GM12878 (cell line): ENCODE measurements around the gene PARPBP.

ENCODE experiments used
- CEBPB ChIP-seq, 2 experiments: fragments of 150-350 bp in 1 of 2; IDR thresholded peaks; 2 replicates each; pipeline ENCODE4 v1.6.1; 2012 to 2014; ENCODE audit warnings: low read depth in 2 of 2, low read length in 2 of 2, borderline replicate concordance in 1 of 2, inconsistent platforms in 1 of 2
- CREM ChIP-seq: IDR thresholded peaks from 2 replicates; pipeline ENCODE4 v1.6.1; 2014; ENCODE audit warnings: antibody characterized with exemption, low read depth
- EZH2 ChIP-seq: IDR thresholded peaks from 2 replicates; pipeline ENCODE4 v1.6.1; 2012; ENCODE audit warnings: low read depth, mild to moderate bottlenecking, control low read depth, inconsistent platforms, low read length, borderline replicate concordance; ENCODE audit not compliant: control insufficient read depth
- GABPA ChIP-seq: IDR thresholded peaks from 2 replicates; pipeline ENCODE4 v1.6.1; 2014; ENCODE audit warnings: antibody characterized with exemption, low read depth, mild to moderate bottlenecking, inconsistent platforms
- NFYA ChIP-seq: IDR thresholded peaks from 2 replicates; pipeline ENCODE4 v1.6.1; 2011; ENCODE audit warnings: low read depth, mild to moderate bottlenecking, low read length, improper control_type of control experiment, borderline replicate concordance
- POLR2A ChIP-seq: IDR thresholded peaks from 2 replicates; pipeline ENCODE4 v1.6.1; 2011; ENCODE audit warnings: low read depth, mild to moderate bottlenecking, low read length
- SIX5 ChIP-seq: IDR thresholded peaks from 2 replicates; pipeline ENCODE4 v1.6.1; 2011; ENCODE audit warnings: mild to moderate bottlenecking, low read depth, low read length, moderate library complexity; ENCODE audit not compliant: severe bottlenecking
- SP1 ChIP-seq: IDR thresholded peaks from one replicate; pipeline ENCODE4 v1.6.1; 2011; ENCODE audit warnings: low read depth, low read length
- SREBF2 ChIP-seq: IDR thresholded peaks from 2 replicates; pipeline ENCODE4 v1.6.1; 2012; ENCODE audit warnings: mild to moderate bottlenecking, low read length
- YBX1 ChIP-seq: fragments of 450-650 bp; IDR thresholded peaks from 2 replicates; pipeline ENCODE4 v1.6.1; 2016; ENCODE audit warnings: antibody characterized with exemption
- TF ChIP-seq, protein P1 (sequence below), 3 experiments: IDR thresholded peaks in 2 of 3; conservative IDR thresholded peaks in 1 of 3; 2 replicates each; pipeline ENCODE4 v1.5.1; 2011; ENCODE audit warnings: low read depth in 3 of 3, low read length in 3 of 3, mild to moderate bottlenecking in 3 of 3, control low read depth in 2 of 3, moderate library complexity in 2 of 3, inconsistent platforms in 1 of 3, mixed read lengths in 1 of 3; ENCODE audit not compliant: control insufficient read depth in 2 of 3, insufficient read depth in 1 of 3; ENCODE audit errors: extremely low read depth in 1 of 3
- TF ChIP-seq, protein P2 (sequence below): IDR thresholded peaks from 2 replicates; pipeline ENCODE4 v1.6.1; 2011; ENCODE audit warnings: low read depth, low read length, improper control_type of control experiment, borderline replicate concordance
- TF ChIP-seq, protein P3 (sequence below): fragments of 450-650 bp; formaldehyde crosslinking; IDR thresholded peaks from 2 replicates; pipeline ENCODE4 v1.5.0; 2022; ENCODE audit warnings: mild to moderate bottlenecking, missing genetic modification characterization

DNA sequence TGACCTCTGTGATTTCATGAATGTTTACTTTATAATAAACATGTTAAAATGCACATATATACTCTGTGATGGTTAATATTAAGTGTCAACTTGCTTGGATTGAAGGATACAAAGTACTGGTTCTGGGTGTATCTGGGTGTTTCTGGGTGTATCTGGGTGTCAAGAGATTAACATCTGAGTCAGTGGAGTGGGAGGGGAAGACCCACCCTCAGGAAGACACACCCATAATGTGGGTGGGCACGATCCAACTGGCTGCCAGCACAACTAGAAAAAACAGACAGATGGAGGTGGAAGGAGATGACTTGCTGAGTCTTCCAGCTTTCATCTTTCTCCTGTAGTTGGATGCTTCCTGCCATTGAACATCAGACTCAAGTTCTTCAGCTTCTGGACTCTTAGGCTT, 12.0 kb upstream of the PARPBP start:
- no peak for TF ChIP-seq POLR2A
- TF ChIP-seq, protein P1, sequence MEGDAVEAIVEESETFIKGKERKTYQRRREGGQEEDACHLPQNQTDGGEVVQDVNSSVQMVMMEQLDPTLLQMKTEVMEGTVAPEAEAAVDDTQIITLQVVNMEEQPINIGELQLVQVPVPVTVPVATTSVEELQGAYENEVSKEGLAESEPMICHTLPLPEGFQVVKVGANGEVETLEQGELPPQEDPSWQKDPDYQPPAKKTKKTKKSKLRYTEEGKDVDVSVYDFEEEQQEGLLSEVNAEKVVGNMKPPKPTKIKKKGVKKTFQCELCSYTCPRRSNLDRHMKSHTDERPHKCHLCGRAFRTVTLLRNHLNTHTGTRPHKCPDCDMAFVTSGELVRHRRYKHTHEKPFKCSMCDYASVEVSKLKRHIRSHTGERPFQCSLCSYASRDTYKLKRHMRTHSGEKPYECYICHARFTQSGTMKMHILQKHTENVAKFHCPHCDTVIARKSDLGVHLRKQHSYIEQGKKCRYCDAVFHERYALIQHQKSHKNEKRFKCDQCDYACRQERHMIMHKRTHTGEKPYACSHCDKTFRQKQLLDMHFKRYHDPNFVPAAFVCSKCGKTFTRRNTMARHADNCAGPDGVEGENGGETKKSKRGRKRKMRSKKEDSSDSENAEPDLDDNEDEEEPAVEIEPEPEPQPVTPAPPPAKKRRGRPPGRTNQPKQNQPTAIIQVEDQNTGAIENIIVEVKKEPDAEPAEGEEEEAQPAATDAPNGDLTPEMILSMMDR (IDR thresholded peaks at IDR 0.05 in 2 of 3, conservative IDR thresholded peaks at IDR 0.05 in 1 of 3; ENCODE audit: control insufficient read depth in 2 of 3, extremely low read depth in 1 of 3, insufficient read depth in 1 of 3, low read depth in 3 of 3, low read length in 3 of 3): no peak
- TF ChIP-seq, protein P2, sequence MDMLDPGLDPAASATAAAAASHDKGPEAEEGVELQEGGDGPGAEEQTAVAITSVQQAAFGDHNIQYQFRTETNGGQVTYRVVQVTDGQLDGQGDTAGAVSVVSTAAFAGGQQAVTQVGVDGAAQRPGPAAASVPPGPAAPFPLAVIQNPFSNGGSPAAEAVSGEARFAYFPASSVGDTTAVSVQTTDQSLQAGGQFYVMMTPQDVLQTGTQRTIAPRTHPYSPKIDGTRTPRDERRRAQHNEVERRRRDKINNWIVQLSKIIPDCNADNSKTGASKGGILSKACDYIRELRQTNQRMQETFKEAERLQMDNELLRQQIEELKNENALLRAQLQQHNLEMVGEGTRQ: no peak
- TF ChIP-seq EZH2: no peak
- TF ChIP-seq SIX5: no peak
- no peak for TF ChIP-seq SREBF2
- no peak for TF ChIP-seq CEBPB (IDR thresholded peaks at IDR 0.05; ENCODE audit: borderline replicate concordance in 1 of 2, low read depth in 2 of 2, low read length in 2 of 2)
- TF ChIP-seq, protein P3, sequence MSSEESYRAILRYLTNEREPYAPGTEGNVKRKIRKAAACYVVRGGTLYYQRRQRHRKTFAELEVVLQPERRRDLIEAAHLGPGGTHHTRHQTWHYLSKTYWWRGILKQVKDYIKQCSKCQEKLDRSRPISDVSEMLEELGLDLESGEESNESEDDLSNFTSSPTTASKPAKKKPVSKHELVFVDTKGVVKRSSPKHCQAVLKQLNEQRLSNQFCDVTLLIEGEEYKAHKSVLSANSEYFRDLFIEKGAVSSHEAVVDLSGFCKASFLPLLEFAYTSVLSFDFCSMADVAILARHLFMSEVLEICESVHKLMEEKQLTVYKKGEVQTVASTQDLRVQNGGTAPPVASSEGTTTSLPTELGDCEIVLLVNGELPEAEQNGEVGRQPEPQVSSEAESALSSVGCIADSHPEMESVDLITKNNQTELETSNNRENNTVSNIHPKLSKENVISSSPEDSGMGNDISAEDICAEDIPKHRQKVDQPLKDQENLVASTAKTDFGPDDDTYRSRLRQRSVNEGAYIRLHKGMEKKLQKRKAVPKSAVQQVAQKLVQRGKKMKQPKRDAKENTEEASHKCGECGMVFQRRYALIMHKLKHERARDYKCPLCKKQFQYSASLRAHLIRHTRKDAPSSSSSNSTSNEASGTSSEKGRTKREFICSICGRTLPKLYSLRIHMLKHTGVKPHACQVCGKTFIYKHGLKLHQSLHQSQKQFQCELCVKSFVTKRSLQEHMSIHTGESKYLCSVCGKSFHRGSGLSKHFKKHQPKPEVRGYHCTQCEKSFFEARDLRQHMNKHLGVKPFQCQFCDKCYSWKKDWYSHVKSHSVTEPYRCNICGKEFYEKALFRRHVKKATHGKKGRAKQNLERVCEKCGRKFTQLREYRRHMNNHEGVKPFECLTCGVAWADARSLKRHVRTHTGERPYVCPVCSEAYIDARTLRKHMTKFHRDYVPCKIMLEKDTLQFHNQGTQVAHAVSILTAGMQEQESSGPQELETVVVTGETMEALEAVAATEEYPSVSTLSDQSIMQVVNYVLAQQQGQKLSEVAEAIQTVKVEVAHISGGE (CRISPR knock-in tag): no peak
- no peak for TF ChIP-seq YBX1
- TF ChIP-seq CREM: no peak
- no peak for TF ChIP-seq NFYA
- TF ChIP-seq SP1: no peak
- no peak for TF ChIP-seq GABPA
